ENCODE results near the gene PRPF8.
A peak's percentile ranks its signal among the peaks of the same experiment; 100 is the strongest.

Gene PRPF8

DNA sequence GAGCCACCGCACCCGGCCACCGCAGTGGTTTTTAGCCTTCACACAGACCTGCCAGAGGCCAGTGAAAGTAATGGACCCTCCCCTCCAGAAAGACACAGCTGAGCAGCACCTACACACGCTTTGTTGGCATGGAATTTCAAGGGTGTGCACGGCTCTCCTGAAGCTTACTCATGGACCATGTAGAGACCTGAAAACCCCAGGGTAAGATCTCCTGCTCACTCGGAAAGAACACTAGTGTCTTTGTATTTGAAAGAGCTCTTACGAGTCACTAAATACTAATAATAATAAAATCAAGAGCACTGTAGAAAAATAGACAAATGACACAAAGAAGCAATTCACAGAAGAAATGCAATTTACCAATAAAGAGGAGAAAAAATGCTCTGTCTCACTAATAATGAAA lies 76.0 kb downstream of the PRPF8 start:
- no peak overlapping the region for H3K23ac ChIP-seq (ENCODE audit: low read length)
- no peak overlapping the region for H2BK12ac ChIP-seq (ENCODE audit: low read length)
- peaks cover 2% of the 10 kb centered on the region for H3K9me3 ChIP-seq (ENCODE audit: insufficient read depth, low read depth, low read length)
- no peak overlapping the region for H4K8ac ChIP-seq (ENCODE audit: low read depth, low read length)
- whole genome bisulfite sequencing (ENCODE audit: extremely low coverage, insufficient coverage, insufficient read length): no CpG with 5 or more reads among the region's 7 CpGs
- H3K4me1 ChIP-seq (ENCODE audit: control insufficient read depth in 1 of 2, insufficient read depth in 2 of 2, low read length in 2 of 2): peaks cover 14 to 16% of the 10 kb centered on the region in 2 experiments
- H3K14ac ChIP-seq (ENCODE audit: low read length): no peak overlapping the region
- no peak overlapping the region for H2AFZ ChIP-seq (ENCODE audit: insufficient read depth, low read length, poor library complexity)
- no peak overlapping the region for H4K91ac ChIP-seq (ENCODE audit: low read depth, low read length)
- no peak overlapping the region for H3K4me3 ChIP-seq (ENCODE audit: low read depth, low read length)
- peaks cover 11% of the 10 kb centered on the region for H3K79me1 ChIP-seq (ENCODE audit: low read length)
- peaks cover 7 to 8% of the 10 kb centered on the region in 2 experiments for H3K36me3 ChIP-seq (ENCODE audit: control insufficient read depth in 1 of 2, insufficient read depth in 2 of 2, low read length in 2 of 2)
- no peak overlapping the region for H2BK120ac ChIP-seq (ENCODE audit: insufficient read depth, low read length, poor library complexity)
- H3K4me2 ChIP-seq (ENCODE audit: low read length): no peak overlapping the region
- no peak overlapping the region for H3K9ac ChIP-seq (ENCODE audit: low read length)
- H3K27ac ChIP-seq (ENCODE audit: low read depth, low read length): no peak overlapping the region
- no peak overlapping the region for H2BK5ac ChIP-seq (ENCODE audit: low read depth, low read length, poor library complexity)
- peaks cover 4% of the 10 kb centered on the region for H3K79me2 ChIP-seq (ENCODE audit: control insufficient read depth, insufficient read depth, low read length, poor library complexity)
- H3K4ac ChIP-seq (ENCODE audit: low read depth, low read length): no peak overlapping the region
- H3K18ac ChIP-seq (ENCODE audit: low read length): no peak overlapping the region
- H3K27me3 ChIP-seq (ENCODE audit: insufficient read depth, low read length): no peaks in the 10 kb centered on the region
- H2AK5ac ChIP-seq (ENCODE audit: low read length): no peak overlapping the region
- H4K12ac ChIP-seq (ENCODE audit: low read depth, low read length): no peak overlapping the region
- DNase-seq: no peak

DNA sequence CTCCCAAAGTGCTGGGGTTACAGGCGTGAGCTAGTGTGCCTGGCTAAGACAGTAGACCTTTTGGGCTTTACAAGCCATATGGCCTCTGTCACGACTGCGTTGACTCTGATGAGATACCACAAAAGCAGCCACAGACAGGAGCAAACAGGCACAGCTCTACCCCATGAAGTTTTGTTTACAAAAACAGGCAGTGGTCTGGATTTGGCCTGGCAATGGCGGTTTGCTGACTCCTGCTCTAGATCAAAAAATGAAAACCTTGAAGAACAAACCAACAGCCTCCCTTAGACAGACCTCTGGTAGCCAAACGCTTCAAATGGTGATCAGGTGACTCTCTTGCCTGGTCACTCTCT lies 76.7 kb downstream of the PRPF8 start:
- H2BK120ac ChIP-seq (ENCODE audit: insufficient read depth, low read length, poor library complexity): no peak overlapping the region
- no peak overlapping the region for H3K23ac ChIP-seq (ENCODE audit: low read length)
- H3K27me3 ChIP-seq (ENCODE audit: insufficient read depth, low read length): no peaks in the 10 kb centered on the region
- no peak overlapping the region for H2BK5ac ChIP-seq (ENCODE audit: low read depth, low read length, poor library complexity)
- H3K79me2 ChIP-seq (ENCODE audit: control insufficient read depth, insufficient read depth, low read length, poor library complexity): peaks cover 4% of the 10 kb centered on the region
- no peak for DNase-seq
- H2AK5ac ChIP-seq (ENCODE audit: low read length): no peak overlapping the region
- no peak overlapping the region for H3K4ac ChIP-seq (ENCODE audit: low read depth, low read length)
- H3K14ac ChIP-seq (ENCODE audit: low read length): no peak overlapping the region
- no peak overlapping the region for H3K27ac ChIP-seq (ENCODE audit: low read depth, low read length)
- WGBS (ENCODE audit: extremely low coverage, insufficient coverage, insufficient read length): no CpG with 5 or more reads among the region's 5 CpGs
- no peak overlapping the region for H3K4me3 ChIP-seq (ENCODE audit: low read depth, low read length)
- H3K9ac ChIP-seq (ENCODE audit: low read length): no peak overlapping the region
- peaks cover 2% of the 10 kb centered on the region for H3K9me3 ChIP-seq (ENCODE audit: insufficient read depth, low read depth, low read length)
- H2BK12ac ChIP-seq (ENCODE audit: low read length): no peak overlapping the region
- no peak overlapping the region for H4K8ac ChIP-seq (ENCODE audit: low read depth, low read length)
- no peak overlapping the region for H3K4me2 ChIP-seq (ENCODE audit: low read length)
- H3K18ac ChIP-seq (ENCODE audit: low read length): no peak overlapping the region
- H3K79me1 ChIP-seq (ENCODE audit: low read length): peaks cover 11% of the 10 kb centered on the region
- peaks cover 5 to 8% of the 10 kb centered on the region in 2 experiments for H3K36me3 ChIP-seq (ENCODE audit: control insufficient read depth in 1 of 2, insufficient read depth in 2 of 2, low read length in 2 of 2)
- peaks cover 14 to 16% of the 10 kb centered on the region in 2 experiments for H3K4me1 ChIP-seq (ENCODE audit: control insufficient read depth in 1 of 2, insufficient read depth in 2 of 2, low read length in 2 of 2)
- H4K91ac ChIP-seq (ENCODE audit: low read depth, low read length): no peak overlapping the region
- no peak overlapping the region for H4K12ac ChIP-seq (ENCODE audit: low read depth, low read length)
- H2AFZ ChIP-seq (ENCODE audit: insufficient read depth, low read length, poor library complexity): no peak overlapping the region

DNA sequence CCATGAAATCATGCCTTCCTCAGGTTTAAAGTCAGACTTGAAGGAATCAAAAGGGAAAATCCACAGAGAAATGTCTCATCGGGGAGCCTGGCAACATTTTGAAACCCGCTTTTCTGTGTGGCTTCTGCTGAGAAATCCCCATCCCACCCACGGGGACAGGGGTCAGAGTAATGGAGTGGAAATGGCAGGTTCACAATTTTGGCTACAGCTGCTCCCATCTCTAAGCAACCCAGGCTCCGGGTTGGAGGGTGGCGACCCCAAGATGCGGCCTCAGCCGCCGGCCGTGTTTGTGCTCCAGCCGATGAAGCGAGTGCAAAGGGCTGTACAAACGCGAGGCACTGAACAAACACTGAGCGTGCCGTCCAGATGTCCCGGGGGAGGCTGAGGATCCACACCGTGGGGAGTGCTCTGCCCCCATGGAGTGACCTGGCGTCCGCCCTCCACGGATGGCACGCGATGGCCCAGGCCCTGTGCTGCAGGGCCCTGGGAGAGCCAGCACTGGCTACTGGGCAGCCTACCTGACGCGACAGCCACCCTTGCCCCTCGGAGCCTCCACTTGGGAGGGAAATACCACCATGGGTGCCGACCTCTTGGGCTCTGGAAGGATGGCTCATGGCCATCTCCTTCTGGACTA lies 78.2 kb downstream of the PRPF8 start:
- Histone ChIP-seq H3K23ac (ENCODE audit: low read length) (no peak overlapping the region), H3K14ac (ENCODE audit: low read length) (peak overlapping the region; percentile 42), H3K36me3 (ENCODE audit: control insufficient read depth in 1 of 2, insufficient read depth in 2 of 2, low read length in 2 of 2) (peaks cover 6 to 9% of the 10 kb centered on the region in 2 experiments), H4K12ac (ENCODE audit: low read depth, low read length) (no peak overlapping the region), H3K27me3 (ENCODE audit: insufficient read depth, low read length) (no peaks in the 10 kb centered on the region), H2BK5ac (ENCODE audit: low read depth, low read length, poor library complexity) (no peak overlapping the region), H3K4me2 (ENCODE audit: low read length) (no peak overlapping the region), H2BK120ac (ENCODE audit: insufficient read depth, low read length, poor library complexity) (peak overlapping the region; percentile 47), H3K4ac (ENCODE audit: low read depth, low read length) (no peak overlapping the region), H4K91ac (ENCODE audit: low read depth, low read length) (peak overlapping the region; percentile 41), H2BK12ac (ENCODE audit: low read length) (peak overlapping the region; percentile 29), H3K27ac (ENCODE audit: low read depth, low read length) (no peak overlapping the region), H2AFZ (ENCODE audit: insufficient read depth, low read length, poor library complexity) (no peak overlapping the region), H3K9me3 (ENCODE audit: insufficient read depth, low read depth, low read length) (peaks cover 7% of the 10 kb centered on the region), H3K79me2 (ENCODE audit: control insufficient read depth, insufficient read depth, low read length, poor library complexity) (peaks cover 4% of the 10 kb centered on the region), H3K18ac (ENCODE audit: low read length) (peak overlapping the region; percentile 6), H2AK5ac (ENCODE audit: low read length) (peak overlapping the region; percentile 31), H3K9ac (ENCODE audit: low read length) (no peak overlapping the region), H4K8ac (ENCODE audit: low read depth, low read length) (peak overlapping the region; percentile 24), H3K4me1 (ENCODE audit: control insufficient read depth in 1 of 2, insufficient read depth in 2 of 2, low read length in 2 of 2) (peaks cover 14 to 16% of the 10 kb centered on the region in 2 experiments), H3K4me3 (ENCODE audit: low read depth, low read length) (no peak overlapping the region), H3K79me1 (ENCODE audit: low read length) (peaks cover 11% of the 10 kb centered on the region)
- no CpG with 5 or more reads among the region's 26 CpGs for WGBS (ENCODE audit: extremely low coverage, insufficient coverage, insufficient read length)
- DNase-seq: peak in 1 of 2 donors; percentile 21

DNA sequence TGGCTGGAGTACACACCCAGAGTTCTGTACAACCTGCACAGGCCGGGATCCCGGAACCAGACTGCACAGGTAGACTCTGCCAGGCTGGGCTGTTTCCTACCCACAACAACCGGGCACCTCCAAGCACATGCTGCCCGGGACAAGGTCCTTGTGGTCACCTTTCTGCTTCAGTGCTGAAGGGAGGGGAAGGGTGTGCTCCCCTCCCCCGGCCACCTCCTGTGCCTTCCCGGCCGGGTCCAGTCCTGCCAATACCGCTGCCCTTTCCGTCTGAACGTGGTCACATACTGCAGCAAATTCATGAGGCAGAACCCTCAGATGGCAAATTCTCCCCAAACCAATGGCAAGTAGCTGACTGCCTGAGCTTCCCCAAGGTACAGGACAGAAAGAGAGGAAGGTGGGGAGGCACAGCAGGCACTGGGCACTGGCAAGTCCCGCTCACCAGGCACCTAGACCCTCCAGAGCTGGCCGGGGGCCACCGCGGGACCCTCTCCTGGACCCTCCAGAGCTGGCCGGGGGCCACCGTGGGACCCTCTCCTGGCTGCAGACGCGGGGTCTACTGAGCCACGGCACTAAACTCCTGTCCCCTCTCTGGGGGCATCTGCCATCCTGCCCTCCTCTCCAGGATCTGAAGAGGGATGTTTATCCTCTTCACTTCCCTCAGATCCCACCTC lies 78.9 kb downstream of the PRPF8 start:
- no CpG with 5 or more reads among the region's 19 CpGs for WGBS (ENCODE audit: extremely low coverage, insufficient coverage, insufficient read length)
- Histone ChIP-seq H3K79me1 (ENCODE audit: low read length) (peaks cover 11% of the 10 kb centered on the region), H4K91ac (ENCODE audit: low read depth, low read length) (peak overlapping the region; percentile 45), H3K9ac (ENCODE audit: low read length) (no peak overlapping the region), H3K36me3 (ENCODE audit: control insufficient read depth in 1 of 2, insufficient read depth in 2 of 2, low read length in 2 of 2) (peaks cover 6 to 9% of the 10 kb centered on the region in 2 experiments), H3K4me2 (ENCODE audit: low read length) (no peak overlapping the region), H4K12ac (ENCODE audit: low read depth, low read length) (no peak overlapping the region), H3K27ac (ENCODE audit: low read depth, low read length) (no peak overlapping the region), H3K79me2 (ENCODE audit: control insufficient read depth, insufficient read depth, low read length, poor library complexity) (peaks cover 4% of the 10 kb centered on the region), H3K18ac (ENCODE audit: low read length) (peak overlapping the region; percentile 35), H2BK12ac (ENCODE audit: low read length) (peak overlapping the region; percentile 62), H3K4me3 (ENCODE audit: low read depth, low read length) (no peak overlapping the region), H3K14ac (ENCODE audit: low read length) (peak overlapping the region; percentile 57), H3K27me3 (ENCODE audit: insufficient read depth, low read length) (no peaks in the 10 kb centered on the region), H3K4ac (ENCODE audit: low read depth, low read length) (peak overlapping the region; percentile 15), H3K4me1 (ENCODE audit: control insufficient read depth in 1 of 2, insufficient read depth in 2 of 2, low read length in 2 of 2) (peaks cover 14 to 16% of the 10 kb centered on the region in 2 experiments), H2AK5ac (ENCODE audit: low read length) (peak overlapping the region; percentile 44), H3K9me3 (ENCODE audit: insufficient read depth, low read depth, low read length) (peaks cover 11% of the 10 kb centered on the region), H2BK5ac (ENCODE audit: low read depth, low read length, poor library complexity) (no peak overlapping the region), H2AFZ (ENCODE audit: insufficient read depth, low read length, poor library complexity) (no peak overlapping the region), H4K8ac (ENCODE audit: low read depth, low read length) (peak overlapping the region; percentile 6), H2BK120ac (ENCODE audit: insufficient read depth, low read length, poor library complexity) (peak overlapping the region; percentile 39), H3K23ac (ENCODE audit: low read length) (no peak overlapping the region)
- DNase-seq: no peak

Data from trophoblast cell (in vitro differentiated cells and primary cell).